Left lobe of liver (tissue), 2 donors: Measurements from ENCODE around the gene HAND2. TPM values are rescaled to one million over a fixed set of nuclear protein-coding genes. Genes with fewer than 3 reads are reported as not detected.

Experiments
- ATAC-seq: fragments of 200-7000 bp; cut with Tn5 transposase; one replicate; pipeline ENCODE4 v1.9.1; 2020; ENCODE audit warnings: mild to moderate bottlenecking, moderate library complexity
- DNase-seq: peaks from one replicate; pipeline ENCODE4 v3.0.0-alpha.2; 2020; ENCODE audit warnings: low spot score
- total RNA-seq: library from RNA; stranded (reverse); gene quantifications from one replicate; pipeline ENCODE4 v1.2.1, GENCODE V29; 2021
- donor health status: DM: no; HTN: no; CAD: no; lungs with moderate emphysema.
- donor health status: DM: no; HTN: yes; CAD: no.

HAND2 gene
- total RNA-seq, 1 donor from 2014 or later = 8.9 TPM

DNA sequence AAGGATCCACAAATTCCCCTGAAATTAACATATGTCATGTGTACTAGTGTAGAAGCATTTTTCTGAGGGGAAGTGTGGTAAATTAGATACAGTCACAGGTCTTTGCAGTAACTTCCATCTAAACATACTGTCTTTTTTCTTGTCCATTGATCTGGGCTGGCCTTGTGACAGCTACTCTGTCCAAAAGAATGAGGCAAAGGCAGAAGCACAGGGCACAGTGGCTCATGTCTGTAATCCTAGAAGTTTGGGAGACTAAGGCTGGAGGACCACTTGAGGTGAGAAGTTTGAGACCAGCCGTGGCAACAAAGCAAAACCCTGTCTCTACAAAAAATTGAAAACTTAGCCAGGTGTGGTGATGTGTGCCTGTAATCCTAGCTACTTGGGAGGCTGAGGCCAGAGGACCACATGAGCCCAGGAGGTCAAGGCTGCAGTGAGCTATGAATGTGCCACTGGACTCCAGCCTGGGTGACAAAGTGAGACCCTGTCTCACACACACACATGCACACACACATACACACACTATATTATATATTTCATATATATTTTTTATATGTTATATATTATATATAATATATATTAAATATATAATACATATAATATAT is 47.6 kb downstream of the HAND2 start:
- DNase-seq (no peak), ATAC-seq (no peak)

DNA sequence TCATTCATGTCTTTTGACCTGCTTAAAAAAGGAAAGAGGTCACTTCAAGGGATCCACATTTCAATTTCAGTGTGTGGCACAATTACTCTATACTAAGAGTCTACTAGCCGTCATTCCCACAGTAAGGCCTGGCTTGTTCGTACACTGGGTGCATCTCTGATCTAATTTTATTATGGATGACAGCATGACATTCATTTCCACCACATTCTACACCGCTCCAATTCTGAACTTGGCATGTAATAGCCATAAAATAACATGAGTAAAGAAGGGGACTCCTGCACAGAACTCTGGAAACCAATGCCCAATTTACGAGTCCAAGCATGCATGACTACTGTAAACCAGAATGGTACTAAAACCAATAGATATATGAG is 51.1 kb downstream of the HAND2 start:
- DNase-seq (no peak), ATAC-seq (no peak)

DNA sequence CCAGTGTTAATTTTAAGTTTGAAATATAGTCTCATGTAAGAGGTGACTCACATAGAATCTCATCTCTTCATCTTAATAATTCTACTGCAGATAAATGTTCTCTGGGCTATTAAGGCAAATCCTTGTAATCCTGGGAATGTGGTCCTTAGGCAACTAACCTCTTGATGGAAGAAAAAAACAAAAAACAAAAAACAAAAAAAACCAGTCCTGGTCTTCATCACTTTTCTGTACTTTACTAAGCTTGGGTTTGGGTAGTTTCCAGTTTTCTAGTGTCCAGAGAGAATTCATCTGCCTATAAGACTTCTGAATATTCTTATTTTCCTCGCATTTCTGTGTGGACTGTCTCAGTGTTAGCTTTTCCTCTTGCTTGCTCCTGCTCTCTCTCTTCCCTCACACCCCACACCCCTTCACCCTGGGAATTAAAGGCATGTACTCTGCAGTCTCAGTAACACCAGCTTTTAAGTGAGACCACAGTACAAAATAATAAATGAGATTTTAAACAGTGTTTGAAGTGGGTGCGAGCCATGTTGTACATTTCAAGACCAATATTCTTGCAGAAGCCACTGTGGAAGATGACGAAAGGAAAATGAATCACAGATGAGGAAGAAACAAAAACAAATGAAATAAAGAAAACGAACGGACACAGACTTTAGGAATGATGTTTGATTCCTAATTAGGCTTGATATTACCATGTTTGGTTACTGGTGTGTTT is 51.7 kb downstream of the HAND2 start:
- ATAC-seq (no peak), DNase-seq (no peak)

DNA sequence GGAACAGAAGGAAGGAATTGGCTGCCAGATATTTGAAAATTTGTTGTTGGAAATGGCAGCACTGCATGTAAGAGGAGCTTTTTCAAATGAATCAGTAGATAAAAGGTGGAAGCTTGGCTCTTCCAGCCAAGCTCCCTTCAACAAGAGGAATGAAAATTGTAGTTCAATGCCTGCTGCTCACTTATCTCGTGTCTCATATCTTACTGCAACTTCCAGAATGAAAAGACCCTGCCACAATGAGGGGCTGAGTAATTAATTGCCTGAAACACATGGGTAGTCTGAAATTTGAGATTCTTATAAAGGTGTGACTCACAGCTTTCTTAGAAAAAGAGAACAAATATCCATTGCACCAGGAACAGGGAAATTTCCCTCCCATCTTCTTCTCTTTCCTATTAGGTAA is 53.0 kb downstream of the HAND2 start:
- DNase-seq (no peak), ATAC-seq (no peak)

Other genes starting within 250 kb of the HAND2 start
- gene HMGB2, start 195.9 kb downstream of the HAND2 start, total RNA-seq = 4.8 TPM
- gene SAP30, start 159.3 kb downstream of the HAND2 start, total RNA-seq = 3.8 TPM
- not detected for gene SCRG1, start 131.1 kb downstream of the HAND2 start, total RNA-seq